ENCODE results near the gene CAMKMT.

CAMKMT gene

DNA sequence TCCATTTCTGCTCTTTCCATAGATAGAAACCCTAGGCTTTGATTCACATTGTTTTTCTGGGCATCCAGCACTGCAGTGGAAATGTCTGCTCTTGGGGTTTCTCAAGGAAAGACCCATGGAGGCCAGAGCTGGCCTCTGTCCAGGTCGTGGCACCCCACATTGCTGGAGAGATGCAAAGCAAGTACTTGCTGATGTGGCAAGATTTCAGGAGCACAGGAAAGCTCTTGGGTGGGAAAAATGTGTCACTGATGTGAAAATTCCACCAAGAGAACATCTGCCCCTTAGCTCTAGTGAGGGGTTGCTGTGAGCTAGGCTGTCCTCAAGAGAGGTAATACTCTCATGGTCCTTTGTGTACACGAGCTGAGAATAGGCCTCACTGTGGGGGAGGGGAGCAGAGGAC is 423.7 kb downstream of the CAMKMT start:
- no peak for TF ChIP-seq CTCF (IDR thresholded peaks at IDR 0.05)

DNA sequence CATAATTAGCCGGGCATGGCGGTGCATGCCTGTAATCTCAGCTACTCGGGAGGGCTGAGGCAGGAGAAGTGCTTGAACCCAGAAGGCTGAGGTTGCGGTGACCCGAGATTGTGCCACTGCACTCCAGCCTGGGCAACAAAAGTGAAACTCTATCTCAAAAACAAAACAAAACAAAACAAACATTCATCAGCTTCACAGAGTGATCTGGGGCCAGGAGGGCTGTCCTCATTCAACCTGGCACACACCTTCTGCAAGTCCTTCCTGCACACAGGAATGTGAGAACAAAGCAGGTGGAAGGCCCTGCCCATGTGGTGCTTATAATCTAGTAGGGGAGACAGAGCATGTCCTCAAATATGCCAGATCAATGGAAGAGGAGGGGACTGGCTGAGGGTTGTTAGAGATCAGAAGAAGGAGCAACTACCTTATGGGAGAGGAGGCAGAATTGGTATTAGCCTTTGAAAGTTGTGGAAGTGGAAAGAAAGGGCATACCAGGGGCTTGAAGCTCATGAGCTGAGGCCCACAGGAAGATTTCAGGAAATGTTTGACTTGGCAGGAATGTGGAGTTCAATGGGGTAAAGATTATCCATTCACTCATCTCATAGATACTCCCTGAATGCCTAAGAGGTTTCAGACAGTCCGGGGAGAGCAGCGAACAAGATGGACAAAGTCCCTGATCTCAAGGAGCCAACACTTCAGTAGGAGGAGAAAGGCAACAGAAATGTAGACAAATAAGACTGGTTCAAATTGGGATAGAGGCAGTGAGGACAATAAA is 424.5 kb downstream of the CAMKMT start:
- no peak for TF ChIP-seq CTCF (IDR thresholded peaks at IDR 0.05)

More for the DNA sequence above, 423.7 kb downstream of the CAMKMT start:
- Histone ChIP-seq H3K4me1 (ENCODE audit: control insufficient read depth in 1 of 2, insufficient read depth in 1 of 2, low read depth in 1 of 2, low read length in 1 of 2) (no peaks in the 10 kb centered on the region), H3K27ac (no peak overlapping the region), H3K36me3 (no peaks in the 10 kb centered on the region), H3K4me3 (ENCODE audit: low read depth in 1 of 2, low read length in 1 of 2) (no peak overlapping the region), H3K9me3 (no peaks in the 10 kb centered on the region), H3K27me3 (peaks cover 55% of the 10 kb centered on the region)

DNA sequence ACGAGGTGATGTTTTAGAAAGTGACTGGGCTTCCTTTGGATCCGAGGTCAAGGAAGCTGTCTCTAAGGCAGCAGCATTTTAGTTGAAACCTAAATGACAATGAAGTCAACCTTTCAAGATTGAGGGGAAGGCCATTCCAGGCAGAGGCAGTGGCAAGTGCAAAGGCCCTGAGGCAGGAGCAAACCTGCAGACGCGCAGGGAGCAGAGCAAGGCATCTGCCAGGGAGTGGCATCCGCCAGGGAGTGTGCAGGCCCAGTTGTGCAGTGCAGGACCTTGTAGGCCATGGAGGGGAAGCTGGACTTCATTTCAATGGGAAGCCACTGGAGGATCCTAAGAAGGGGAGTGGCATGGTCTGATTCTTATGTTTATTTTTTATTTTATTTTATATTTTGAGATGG is 425.1 kb downstream of the CAMKMT start:
- Histone ChIP-seq H3K9me3 (no peaks in the 10 kb centered on the region), H3K4me3 (ENCODE audit: low read depth in 1 of 2, low read length in 1 of 2) (no peak overlapping the region), H3K36me3 (no peaks in the 10 kb centered on the region), H3K27ac (no peak overlapping the region), H3K4me1 (ENCODE audit: control insufficient read depth in 1 of 2, insufficient read depth in 1 of 2, low read depth in 1 of 2, low read length in 1 of 2) (no peaks in the 10 kb centered on the region), H3K27me3 (peaks cover 55% of the 10 kb centered on the region)
- no peak for TF ChIP-seq CTCF (IDR thresholded peaks at IDR 0.05)

More for the DNA sequence above, 424.5 kb downstream of the CAMKMT start:
- H3K4me1 ChIP-seq (ENCODE audit: control insufficient read depth in 1 of 2, insufficient read depth in 1 of 2, low read depth in 1 of 2, low read length in 1 of 2) = no peaks in the 10 kb centered on the region
- no peaks in the 10 kb centered on the region for H3K9me3 ChIP-seq
- no peak overlapping the region for H3K4me3 ChIP-seq (ENCODE audit: low read depth in 1 of 2, low read length in 1 of 2)
- no peak overlapping the region for H3K27ac ChIP-seq
- H3K36me3 ChIP-seq = no peaks in the 10 kb centered on the region
- H3K27me3 ChIP-seq = peaks cover 53% of the 10 kb centered on the region

DNA sequence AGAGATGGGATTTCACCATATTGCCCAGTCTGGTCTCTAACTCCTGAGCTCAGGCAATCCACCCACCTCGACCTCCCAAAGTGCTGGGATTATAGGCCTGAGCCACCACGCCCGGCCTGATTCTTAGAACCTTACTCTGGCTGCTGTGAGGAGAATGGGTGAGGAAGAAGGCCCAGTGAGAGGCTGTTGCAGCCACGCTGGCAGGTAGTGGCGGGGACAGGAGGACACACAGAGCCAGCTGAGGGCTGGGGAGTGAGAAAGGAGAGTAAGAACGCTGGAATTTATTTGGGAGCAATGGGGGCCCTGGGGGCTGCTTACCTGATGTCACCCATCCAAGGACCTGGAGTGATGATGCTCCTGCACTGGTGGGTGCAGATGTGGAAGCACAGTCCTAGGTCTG is 425.9 kb downstream of the CAMKMT start:
- no peak overlapping the region for H3K4me3 ChIP-seq (ENCODE audit: low read depth in 1 of 2, low read length in 1 of 2)
- TF ChIP-seq CTCF (IDR thresholded peaks at IDR 0.05) = no peak
- H3K4me1 ChIP-seq (ENCODE audit: control insufficient read depth in 1 of 2, insufficient read depth in 1 of 2, low read depth in 1 of 2, low read length in 1 of 2) = no peaks in the 10 kb centered on the region
- no peak overlapping the region for H3K27ac ChIP-seq
- H3K9me3 ChIP-seq = no peaks in the 10 kb centered on the region
- peaks cover 58% of the 10 kb centered on the region for H3K27me3 ChIP-seq
- no peaks in the 10 kb centered on the region for H3K36me3 ChIP-seq

GRCh38 chr2:44789446-44789845 is 427.7 kb downstream of the CAMKMT start:
- Histone ChIP-seq H3K36me3 (no peaks in the 10 kb centered on the region), H3K9me3 (no peaks in the 10 kb centered on the region), H3K4me3 (ENCODE audit: low read depth in 1 of 2, low read length in 1 of 2) (no peak overlapping the region), H3K27ac (no peak overlapping the region), H3K4me1 (ENCODE audit: control insufficient read depth in 1 of 2, insufficient read depth in 1 of 2, low read depth in 1 of 2, low read length in 1 of 2) (no peaks in the 10 kb centered on the region), H3K27me3 (peaks cover 58% of the 10 kb centered on the region)
- TF ChIP-seq CTCF (IDR thresholded peaks at IDR 0.05) = no peak
